ENCODE results near the gene PRDM2.

The PRDM2 gene

GRCh38 chr1:13794231-13795187, 94.5 kb downstream of the PRDM2 start:
- no peak for DNase-seq (ENCODE audit: extremely low read depth, low read depth)
- no peak overlapping the region for H3K4me3 ChIP-seq (replicated peaks; ENCODE audit: low read depth, low read length)
- no peak for TF ChIP-seq CTCF (IDR thresholded peaks at IDR 0.05; ENCODE audit: low read depth, low read length, missing control alignments)

DNA sequence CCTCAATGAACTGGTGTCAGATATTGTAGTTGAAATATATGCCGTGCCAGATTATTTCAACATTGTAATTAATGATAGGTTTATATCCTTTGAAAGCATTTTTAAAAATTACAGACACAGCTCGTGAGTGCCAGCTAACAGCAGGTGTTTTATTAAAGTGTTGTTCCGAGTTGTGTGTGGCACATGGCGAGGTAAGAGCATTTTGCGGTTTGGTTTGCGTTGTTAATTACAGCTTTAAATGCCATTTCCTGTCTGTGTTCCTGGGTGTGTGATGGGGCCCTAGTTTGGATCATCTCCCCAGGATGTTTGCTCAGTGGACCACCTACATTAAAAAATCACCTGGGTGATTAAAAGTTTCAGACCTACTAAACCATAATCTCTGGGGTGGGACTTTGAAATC, 97.4 kb downstream of the PRDM2 start:
- no peak for DNase-seq (ENCODE audit: extremely low read depth, low read depth)
- no peak for TF ChIP-seq CTCF (IDR thresholded peaks at IDR 0.05; ENCODE audit: low read depth, low read length, missing control alignments)

DNA sequence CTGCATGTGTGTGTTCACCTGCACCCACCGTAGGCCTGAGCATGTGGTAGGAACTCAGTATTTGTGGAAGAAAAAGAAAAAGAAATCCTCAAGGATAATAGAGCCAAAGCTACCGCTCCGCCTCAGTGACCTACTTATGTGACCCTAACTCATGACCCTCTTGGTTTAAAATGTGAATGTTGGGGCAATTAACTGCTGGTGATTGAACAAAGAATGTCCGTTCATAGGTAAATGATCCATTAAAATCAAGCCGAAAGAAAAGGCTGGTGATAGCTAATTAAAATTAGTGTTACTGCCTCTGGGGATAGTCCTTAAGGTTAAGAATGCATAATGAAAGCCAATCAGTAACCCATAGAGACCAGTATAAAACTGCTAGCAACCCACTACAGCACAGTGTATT, 98.1 kb downstream of the PRDM2 start:
- no peak for TF ChIP-seq CTCF (IDR thresholded peaks at IDR 0.05; ENCODE audit: low read depth, low read length, missing control alignments)
- DNase-seq (ENCODE audit: extremely low read depth, low read depth): no peak
- no peak overlapping the region for H3K4me3 ChIP-seq (replicated peaks; ENCODE audit: low read depth, low read length)

More for the DNA sequence above, 97.4 kb downstream of the PRDM2 start:
- no peak overlapping the region for H3K4me3 ChIP-seq (replicated peaks; ENCODE audit: low read depth, low read length)

DNA sequence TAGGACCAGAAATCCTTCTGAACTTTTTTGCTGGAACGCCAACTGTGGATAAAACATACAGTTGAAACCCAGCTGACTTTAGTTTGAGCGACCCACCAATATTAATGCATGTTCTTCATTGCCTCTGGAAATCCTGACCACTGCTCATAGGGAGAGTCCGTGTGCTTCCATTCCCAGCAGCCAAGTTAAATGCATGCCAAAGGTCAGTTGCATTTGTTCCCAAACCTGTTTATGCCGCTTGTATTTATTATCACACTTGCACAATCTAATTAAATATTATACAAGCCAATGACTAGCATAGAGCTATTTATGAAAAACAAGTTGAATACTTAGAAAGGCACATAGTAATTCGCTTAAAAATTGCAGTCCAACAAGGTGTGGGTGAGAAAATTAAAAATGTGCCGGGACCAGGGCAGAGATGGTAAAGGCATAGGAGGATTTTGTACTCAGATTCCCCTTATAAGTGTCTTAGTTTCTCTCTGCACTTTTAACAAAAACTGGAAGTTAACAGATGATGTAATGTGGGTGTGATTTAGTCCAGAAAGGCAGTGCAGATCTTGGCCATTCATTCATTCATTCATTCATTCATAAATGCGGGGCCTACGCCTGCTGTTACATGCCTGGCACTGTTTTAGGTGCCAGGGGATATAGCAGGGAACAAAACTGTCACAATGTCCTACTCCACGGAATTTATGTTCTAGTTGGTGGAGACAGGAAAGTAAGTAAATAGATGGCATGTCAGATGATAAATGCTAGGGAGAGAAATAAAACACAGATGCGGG, 99.7 kb downstream of the PRDM2 start:
- no peak overlapping the region for H3K4me3 ChIP-seq (replicated peaks; ENCODE audit: low read depth, low read length)
- TF ChIP-seq CTCF (IDR thresholded peaks at IDR 0.05; ENCODE audit: low read depth, low read length, missing control alignments): no peak
- no peak for DNase-seq (ENCODE audit: extremely low read depth, low read depth)

- no peak for TF ChIP-seq CTCF (IDR thresholded peaks at IDR 0.05; ENCODE audit: low read depth, low read length, missing control alignments)
- no peak for DNase-seq (ENCODE audit: extremely low read depth, low read depth)
- no peak overlapping the region for H3K4me3 ChIP-seq (replicated peaks; ENCODE audit: low read depth, low read length)
Observed at GRCh38 chr1:13801232-13801631, 101.2 kb downstream of the PRDM2 start.

- H3K4me3 ChIP-seq (replicated peaks; ENCODE audit: low read depth, low read length): no peak overlapping the region
- no peak for DNase-seq (ENCODE audit: extremely low read depth, low read depth)
- no peak for TF ChIP-seq CTCF (IDR thresholded peaks at IDR 0.05; ENCODE audit: low read depth, low read length, missing control alignments)
Observed at GRCh38 chr1:13801655-13802486, 101.9 kb downstream of the PRDM2 start.

Data from HFF-Myc (cell line).